GM12892 (cell line): ENCODE data around the gene EHBP1.

ENCODE experiments used
- POLR2A ChIP-seq: IDR thresholded peaks from 2 replicates; pipeline ENCODE4 v1.6.1; 2011; ENCODE audit warnings: low read depth, low read length, control low read depth
- POLR2AphosphoS5 ChIP-seq: IDR thresholded peaks from 2 replicates; pipeline ENCODE4 v1.6.1; 2011; ENCODE audit warnings: low read depth, low read length, control low read depth
- TAF1 ChIP-seq: IDR thresholded peaks from 2 replicates; pipeline ENCODE4 v1.6.1; 2011; ENCODE audit warnings: low read depth, mild to moderate bottlenecking, control low read depth, low read length, borderline replicate concordance

DNA sequence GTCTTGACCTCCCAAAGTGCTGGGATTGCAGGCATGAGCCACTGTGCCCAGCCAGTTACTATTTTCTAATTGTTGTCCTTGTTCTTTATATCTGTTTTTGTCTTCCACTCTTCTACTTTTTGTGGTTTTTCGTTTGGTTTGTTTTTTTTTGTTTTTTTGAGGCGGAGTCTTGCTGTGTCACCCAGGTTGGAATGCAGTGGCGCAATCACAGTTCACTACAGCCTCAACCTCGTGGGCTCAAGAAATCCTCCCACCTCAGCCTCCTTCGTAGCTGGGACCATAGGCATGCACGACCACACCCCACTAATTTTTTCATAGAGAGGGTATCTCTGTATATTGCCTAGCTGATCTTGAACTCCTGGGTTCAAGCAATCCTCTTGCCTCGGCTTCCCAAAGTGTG is 100.7 kb downstream of the EHBP1 start:
- TF ChIP-seq POLR2AphosphoS5 (no peak), TAF1 (no peak), POLR2A (no peak)
